Measurements from ENCODE around the gene SCN5A.

DNA sequence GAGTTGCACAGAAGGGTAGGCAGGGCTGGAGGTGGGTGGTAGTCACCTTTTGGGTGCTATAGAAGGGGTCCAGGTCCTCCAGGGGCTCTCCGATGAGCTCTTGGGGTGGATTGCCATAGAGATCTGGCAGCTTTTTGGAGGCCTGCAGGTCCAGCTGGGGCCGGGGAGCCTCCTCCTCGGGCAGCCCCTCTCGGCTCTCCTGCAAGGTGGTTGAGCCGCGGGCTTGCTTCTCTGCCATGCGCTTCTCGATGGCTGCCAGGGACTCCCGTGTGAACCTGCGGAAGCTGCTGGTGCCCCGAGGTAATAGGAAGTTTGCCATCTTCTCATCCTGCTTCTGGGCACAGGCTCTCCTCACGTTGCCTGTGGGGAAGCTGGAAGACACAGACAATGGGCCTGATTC, 16.5 kb downstream of the SCN5A start:
- no peak for TF ChIP-seq POLR2A (IDR thresholded peaks at IDR 0.05; ENCODE audit: low read depth)
- TF ChIP-seq, protein P1, sequence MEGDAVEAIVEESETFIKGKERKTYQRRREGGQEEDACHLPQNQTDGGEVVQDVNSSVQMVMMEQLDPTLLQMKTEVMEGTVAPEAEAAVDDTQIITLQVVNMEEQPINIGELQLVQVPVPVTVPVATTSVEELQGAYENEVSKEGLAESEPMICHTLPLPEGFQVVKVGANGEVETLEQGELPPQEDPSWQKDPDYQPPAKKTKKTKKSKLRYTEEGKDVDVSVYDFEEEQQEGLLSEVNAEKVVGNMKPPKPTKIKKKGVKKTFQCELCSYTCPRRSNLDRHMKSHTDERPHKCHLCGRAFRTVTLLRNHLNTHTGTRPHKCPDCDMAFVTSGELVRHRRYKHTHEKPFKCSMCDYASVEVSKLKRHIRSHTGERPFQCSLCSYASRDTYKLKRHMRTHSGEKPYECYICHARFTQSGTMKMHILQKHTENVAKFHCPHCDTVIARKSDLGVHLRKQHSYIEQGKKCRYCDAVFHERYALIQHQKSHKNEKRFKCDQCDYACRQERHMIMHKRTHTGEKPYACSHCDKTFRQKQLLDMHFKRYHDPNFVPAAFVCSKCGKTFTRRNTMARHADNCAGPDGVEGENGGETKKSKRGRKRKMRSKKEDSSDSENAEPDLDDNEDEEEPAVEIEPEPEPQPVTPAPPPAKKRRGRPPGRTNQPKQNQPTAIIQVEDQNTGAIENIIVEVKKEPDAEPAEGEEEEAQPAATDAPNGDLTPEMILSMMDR (IDR thresholded peaks at IDR 0.05) = no peak
- no peak for TF ChIP-seq POLR2AphosphoS5 (IDR thresholded peaks at IDR 0.05)
